ENCODE measurements around the gene ZNF160.

Gene ZNF160

GRCh38 chr19:53085496-53085895, 17.7 kb downstream of the ZNF160 start:
- ChIA-PET CTCF (no interaction called here), POLR2A (no interaction called here)
- no peak overlapping the region for H3K27ac ChIP-seq (ENCODE audit: extremely low read depth, low read depth, low read length)
- no peaks in the 10 kb centered on the region for H3K4me1 ChIP-seq (ENCODE audit: control insufficient read depth, insufficient read depth, low read length)
- no peak overlapping the region for H3K4me3 ChIP-seq (ENCODE audit: low read depth, low read length)
- H3K9me3 ChIP-seq (ENCODE audit: control insufficient read depth, insufficient read depth, low read depth, low read length) = no peaks in the 10 kb centered on the region
- peaks cover 0 to 73% of the 10 kb centered on the region in 2 experiments; a peak in 2 of 3 replicates for H3K36me3 ChIP-seq (ENCODE audit: control insufficient read depth in 2 of 2, insufficient read depth in 1 of 2, low read length in 2 of 2)
- TF ChIP-seq ZNF311 (tag by site-specific recombination; IDR thresholded peaks at IDR 0.05; ENCODE audit: borderline replicate concordance) (no peak), ZNF148 (tag by site-specific recombination; IDR thresholded peaks at IDR 0.05; ENCODE audit: borderline replicate concordance) (no peak), ZBTB21 (tag by site-specific recombination; IDR thresholded peaks at IDR 0.05) (no peak), ZNF513 (tag by site-specific recombination; IDR thresholded peaks at IDR 0.05) (no peak), MZF1 (tag by site-specific recombination; IDR thresholded peaks at IDR 0.05; ENCODE audit: borderline replicate concordance) (no peak), SALL2 (tag by site-specific recombination; IDR thresholded peaks at IDR 0.05; ENCODE audit: borderline replicate concordance) (no peak)

GRCh38 chr19:53082929-53083328, 20.3 kb downstream of the ZNF160 start:
- H3K27ac ChIP-seq (ENCODE audit: extremely low read depth, low read depth, low read length) = no peak overlapping the region
- no peak overlapping the region for H3K4me3 ChIP-seq (ENCODE audit: low read depth, low read length)
- peaks cover 0 to 63% of the 10 kb centered on the region in 2 experiments; a peak in 1 of 3 replicates for H3K36me3 ChIP-seq (ENCODE audit: control insufficient read depth in 2 of 2, insufficient read depth in 1 of 2, low read length in 2 of 2)
- TF ChIP-seq IKZF3 (tag by site-specific recombination; IDR thresholded peaks at IDR 0.05) (no peak), SCRT2 (tag by site-specific recombination; IDR thresholded peaks at IDR 0.05) (no peak), ZNF362 (tag by site-specific recombination; IDR thresholded peaks at IDR 0.05) (no peak), SCRT1 (tag by site-specific recombination; IDR thresholded peaks at IDR 0.05; ENCODE audit: borderline replicate concordance) (no peak), ZNF350 (tag by site-specific recombination; IDR thresholded peaks at IDR 0.05) (no peak), ZNF843 (tag by site-specific recombination; IDR thresholded peaks at IDR 0.05) (no peak), ZNF174 (tag by site-specific recombination; IDR thresholded peaks at IDR 0.05) (no peak), ZFP41 (tag by site-specific recombination; IDR thresholded peaks at IDR 0.05; ENCODE audit: borderline replicate concordance) (no peak), ZFP3 (tag by site-specific recombination; IDR thresholded peaks at IDR 0.05; ENCODE audit: low read depth) (no peak), ZNF423 (tag by site-specific recombination; IDR thresholded peaks at IDR 0.05) (no peak), ZNF701 (tag by site-specific recombination; IDR thresholded peaks at IDR 0.05) (no peak), PRDM6 (tag by site-specific recombination; IDR thresholded peaks at IDR 0.05) (no peak), ZNF792 (tag by site-specific recombination; IDR thresholded peaks at IDR 0.05) (no peak), ZNF341 (tag by site-specific recombination; IDR thresholded peaks at IDR 0.05; ENCODE audit: low read depth) (no peak), ZNF426 (tag by site-specific recombination; IDR thresholded peaks at IDR 0.05) (no peak), KLF16 (tag by site-specific recombination; IDR thresholded peaks at IDR 0.05) (no peak), KLF10 (tag by site-specific recombination; IDR thresholded peaks at IDR 0.05) (no peak), ZNF610 (tag by site-specific recombination; IDR thresholded peaks at IDR 0.05; ENCODE audit: borderline replicate concordance) (no peak), ZNF10 (tag by site-specific recombination; IDR thresholded peaks at IDR 0.05) (no peak)
- H3K9me3 ChIP-seq (ENCODE audit: control insufficient read depth, insufficient read depth, low read depth, low read length) = no peaks in the 10 kb centered on the region
- H3K4me1 ChIP-seq (ENCODE audit: control insufficient read depth, insufficient read depth, low read length) = no peaks in the 10 kb centered on the region
- CTCF ChIA-PET = no interaction called here
- POLR2A ChIA-PET = no interaction called here
